GM19324 (cell line): ENCODE data around the gene ALOXE3.
A peak's percentile ranks its signal among the peaks of the same experiment; 100 is the strongest.

Experiments used
- ATAC-seq: cut with Tn5 transposase; IDR thresholded peaks from one replicate; pipeline ENCODE4 v1.9.1; 2021; ENCODE audit warnings: mild to moderate bottlenecking, moderate library complexity; ENCODE audit not compliant: unreplicated experiment, low FRiP score

ALOXE3 gene

GRCh38 chr17:8117980-8118768 lies at the start of gene ALOXE3:
Gene ALOXE3 (minus strand): TSS chr17:8118514. CDS start chr17:8117990, 524 bp downstream.
- no peak for ATAC-seq

GRCh38 chr17:8167526-8167925 lies 49.2 kb upstream of the ALOXE3 start:
- no peak for ATAC-seq

GRCh38 chr17:8166731-8167130 lies 48.4 kb upstream of the ALOXE3 start:
- ATAC-seq: no peak

- ATAC-seq: no peak
These were observed 46.5 kb upstream of the ALOXE3 start for GRCh38 chr17:8164815-8165131.

- no peak for ATAC-seq
These were observed 45.9 kb upstream of the ALOXE3 start for GRCh38 chr17:8163978-8164814.

GRCh38 chr17:8162997-8163977 lies 45.0 kb upstream of the ALOXE3 start:
- ATAC-seq: peak; percentile 8

- peak; percentile 45 for ATAC-seq
These were observed 44.1 kb upstream of the ALOXE3 start, which contains the start of gene VAMP2 for GRCh38 chr17:8162233-8162996. Gene VAMP2 (minus strand): TSS chr17:8162948. CDS start chr17:8162879, 69 bp downstream.

- ATAC-seq: no peak
These were observed 43.2 kb upstream of the ALOXE3 start for GRCh38 chr17:8161289-8162232.

GRCh38 chr17:8160741-8161221 lies 42.5 kb upstream of the ALOXE3 start:
- no peak for ATAC-seq

GRCh38 chr17:8160224-8160577 lies 41.9 kb upstream of the ALOXE3 start:
- no peak for ATAC-seq

GRCh38 chr17:8159459-8160223 lies 41.3 kb upstream of the ALOXE3 start:
- ATAC-seq: no peak

- no peak for ATAC-seq
These were observed 40.7 kb upstream of the ALOXE3 start for GRCh38 chr17:8159032-8159400.

- no peak for ATAC-seq
These were observed 40.1 kb upstream of the ALOXE3 start for GRCh38 chr17:8158267-8159031.

GRCh38 chr17:8156246-8156992 lies 38.1 kb upstream of the ALOXE3 start:
- ATAC-seq: peak; percentile 87

GRCh38 chr17:8155996-8156245 lies 37.6 kb upstream of the ALOXE3 start:
- ATAC-seq: no peak

- no peak for ATAC-seq
These were observed 37.1 kb upstream of the ALOXE3 start for GRCh38 chr17:8155231-8155995.
